ENCODE data around the gene KCNB1.
A peak's percentile ranks its signal among the peaks of the same experiment; 100 is the strongest.

Gene KCNB1
- total RNA-seq: 0 to 7.9 (median 0) reads per million in 17 experiments

GRCh38 chr20:49482621-49483017 is at the start of gene KCNB1:
TSS of gene KCNB1 (minus strand) at chr20:49482668. CDS start at chr20:49482480, 188 bp downstream.
- peak; percentile 21 to 57 (median 30) for DNase-seq

- no peak for DNase-seq
Measured at GRCh38 chr20:49529470-49529869, 47.0 kb upstream of the KCNB1 start.

- no peak for DNase-seq
Measured at GRCh38 chr20:49526568-49526967, 44.1 kb upstream of the KCNB1 start.

- no peak for DNase-seq
Measured at GRCh38 chr20:49526056-49526455, 43.6 kb upstream of the KCNB1 start.

GRCh38 chr20:49523767-49524360 is 41.4 kb upstream of the KCNB1 start:
- no peak for DNase-seq

- no peak for DNase-seq
Measured at GRCh38 chr20:49521356-49521755, 38.9 kb upstream of the KCNB1 start.

- DNase-seq: no peak
Measured at GRCh38 chr20:49519777-49520359, 37.4 kb upstream of the KCNB1 start.

GRCh38 chr20:49519212-49519712 is 36.8 kb upstream of the KCNB1 start:
- no peak for DNase-seq

- DNase-seq: no peak
Measured at GRCh38 chr20:49518576-49518975, 36.1 kb upstream of the KCNB1 start.

GRCh38 chr20:49517805-49518100 is 35.3 kb upstream of the KCNB1 start:
- DNase-seq: no peak

GRCh38 chr20:49516916-49517804 is 34.7 kb upstream of the KCNB1 start:
- no peak for DNase-seq

GRCh38 chr20:49515586-49515985 is 33.1 kb upstream of the KCNB1 start:
- no peak for DNase-seq

GRCh38 chr20:49513517-49513916 is 31.0 kb upstream of the KCNB1 start:
- DNase-seq: peak in 1 of 4 experiments; percentile 4

GRCh38 chr20:49513009-49513408 is 30.5 kb upstream of the KCNB1 start:
- DNase-seq: no peak

- no peak for DNase-seq
Measured at GRCh38 chr20:49511788-49512525, 29.5 kb upstream of the KCNB1 start.

- no peak for DNase-seq
Measured at GRCh38 chr20:49510562-49511122, 28.2 kb upstream of the KCNB1 start.

- DNase-seq: peak; percentile 29 to 66 (median 45)
Measured at GRCh38 chr20:49508435-49509199, 26.1 kb upstream of the KCNB1 start.

- no peak for DNase-seq
Measured at GRCh38 chr20:49507741-49508434, 25.4 kb upstream of the KCNB1 start.

GRCh38 chr20:49505518-49505917 is 23.1 kb upstream of the KCNB1 start:
- peak; percentile 29 to 61 (median 49) for DNase-seq

- DNase-seq: no peak
Measured at GRCh38 chr20:49503176-49503575, 20.7 kb upstream of the KCNB1 start.

GRCh38 chr20:49501917-49502316 is 19.4 kb upstream of the KCNB1 start:
- DNase-seq: peak in 2 of 4 experiments; percentile 6 to 10

Measured in suppressor macrophage (primary cell).